Neuronal stem cell (in vitro differentiated cells): ENCODE measurements around the gene CENATAC.

Experiments
- DNase-seq: peaks from one replicate; pipeline ENCODE4 v3.0.0-alpha.2; 2013; ENCODE audit warnings: low spot score
- H2AFZ ChIP-seq: one replicate; pipeline ENCODE4 v1.6.1; 2013; ENCODE audit warnings: mild to moderate bottlenecking, low read length, inconsistent platforms
- H2AK5ac ChIP-seq: 2 replicates; pipeline ENCODE4 v1.6.1; 2013; ENCODE audit warnings: low read depth, mild to moderate bottlenecking, inconsistent platforms, low read length, moderate library complexity, mixed read lengths
- H2BK120ac ChIP-seq: 2 replicates; pipeline ENCODE4 v1.6.1; 2013; ENCODE audit warnings: low read depth, mild to moderate bottlenecking, inconsistent platforms, low read length, moderate library complexity, mixed read lengths
- H2BK12ac ChIP-seq: one replicate; pipeline ENCODE4 v1.6.1; 2013; ENCODE audit warnings: low read length, inconsistent platforms
- H2BK15ac ChIP-seq: 2 replicates; pipeline ENCODE4 v1.6.1; 2013; ENCODE audit warnings: mild to moderate bottlenecking, low read length, inconsistent platforms, mixed read lengths
- H2BK5ac ChIP-seq: one replicate; pipeline ENCODE4 v1.6.1; 2013; ENCODE audit warnings: inconsistent platforms, mild to moderate bottlenecking, low read length, moderate library complexity
- H3K14ac ChIP-seq: one replicate; pipeline ENCODE4 v1.6.1; 2013; ENCODE audit warnings: low read length, inconsistent platforms
- H3K18ac ChIP-seq: 2 replicates; pipeline ENCODE4 v1.6.1; 2013; ENCODE audit warnings: low read length, inconsistent platforms
- H3K23ac ChIP-seq: 2 replicates; pipeline ENCODE4 v1.6.1; 2013; ENCODE audit warnings: low read depth, mild to moderate bottlenecking, mixed read lengths, low read length, inconsistent platforms; ENCODE audit not compliant: poor library complexity
- H3K27ac ChIP-seq: replicated peaks from 3 replicates; pipeline ENCODE4 v1.5.1; 2013; ENCODE audit warnings: low read length, inconsistent platforms
- H3K27me3 ChIP-seq, 3 experiments: 2 replicates each; pipeline ENCODE4 v1.6.1; 2013; ENCODE audit warnings: low read length in 3 of 3, mild to moderate bottlenecking in 2 of 3, inconsistent platforms in 1 of 3, low read depth in 1 of 3, mixed read lengths in 1 of 3, moderate library complexity in 1 of 3; ENCODE audit not compliant: control insufficient read depth in 3 of 3, insufficient read depth in 3 of 3
- H3K36me3 ChIP-seq, 2 donors: replicated peaks in 1 of 2; 2 replicates each; pipeline ENCODE4 v1.6.1; 2013; ENCODE audit warnings: low read length in 2 of 2; ENCODE audit not compliant: control insufficient read depth in 2 of 2, insufficient read depth in 2 of 2
- H3K4ac ChIP-seq: 2 replicates; pipeline ENCODE4 v1.6.1; 2013; ENCODE audit warnings: inconsistent platforms, mild to moderate bottlenecking, low read length, moderate library complexity
- H3K4me1 ChIP-seq, 2 donors: 1 replicate in 1 of 2; 2 replicates in 1 of 2; pipeline ENCODE4 v1.6.1; 2013; ENCODE audit warnings: low read length in 2 of 2, low read depth in 1 of 2; ENCODE audit not compliant: control insufficient read depth in 2 of 2, insufficient read depth in 1 of 2
- H3K4me2 ChIP-seq: one replicate; pipeline ENCODE4 v1.6.1; 2013; ENCODE audit warnings: mild to moderate bottlenecking, low read length, inconsistent platforms; ENCODE audit not compliant: insufficient read depth, poor library complexity, severe bottlenecking
- H3K4me3 ChIP-seq, 2 donors: 2 replicates each; pipeline ENCODE4 v1.5.1; 2013; ENCODE audit warnings: low read length in 2 of 2, mild to moderate bottlenecking in 2 of 2, inconsistent platforms in 1 of 2, moderate library complexity in 1 of 2
- H3K79me1 ChIP-seq: one replicate; pipeline ENCODE4 v1.6.1; 2013; ENCODE audit warnings: low read depth, mild to moderate bottlenecking, inconsistent platforms, low read length, moderate library complexity
- H3K9ac ChIP-seq: one replicate; pipeline ENCODE4 v1.6.1; 2013; ENCODE audit warnings: mild to moderate bottlenecking, low read depth, low read length, inconsistent platforms; ENCODE audit not compliant: poor library complexity
- H3K9me3 ChIP-seq, 2 donors: replicated peaks in 1 of 2; 2 replicates each; pipeline versions ENCODE3 to v1.6.1; 2013; ENCODE audit warnings: low read length in 2 of 2, mild to moderate bottlenecking in 2 of 2, inconsistent platforms in 1 of 2, low read depth in 1 of 2, mixed read lengths in 1 of 2, moderate library complexity in 1 of 2; ENCODE audit not compliant: control insufficient read depth in 2 of 2, insufficient read depth in 1 of 2
- H4K8ac ChIP-seq: one replicate; pipeline ENCODE4 v1.6.1; 2013; ENCODE audit warnings: low read depth, mild to moderate bottlenecking, inconsistent platforms, low read length, moderate library complexity
- H4K91ac ChIP-seq: one replicate; pipeline ENCODE4 v1.6.1; 2013; ENCODE audit warnings: low read length, low read depth, mild to moderate bottlenecking, inconsistent platforms; ENCODE audit not compliant: poor library complexity
- WGBS, 2 donors: extraction: QIAGEN DNeasy Blood & Tissue Kit; methylation state at CpG; one replicate each; pipeline ENCODE4 v1.1.7; 2013; ENCODE audit warnings: missing lambda C conversion rate in 2 of 2, mixed read lengths in 1 of 2; ENCODE audit not compliant: insufficient read length in 2 of 2, insufficient replicate concordance in 1 of 2; ENCODE audit errors: extremely low coverage in 2 of 2; 5-methylcytosine and 5-hydroxymethylcytosine counted together

The CENATAC gene

GRCh38 chr11:119047205-119047604 lies 49.3 kb downstream of the CENATAC start:
- DNase-seq: no peak
- H4K8ac ChIP-seq: no peak overlapping the region
- H2BK5ac ChIP-seq: no peak overlapping the region
- no peak overlapping the region for H3K4me2 ChIP-seq
- peaks cover 60 to 79% of the 10 kb centered on the region in 2 donors for H3K36me3 ChIP-seq
- H4K91ac ChIP-seq: no peak overlapping the region
- no peak overlapping the region for H2BK15ac ChIP-seq
- peaks cover 4% of the 10 kb centered on the region for H3K79me1 ChIP-seq
- H3K27me3 ChIP-seq: no peaks in the 10 kb centered on the region
- H3K23ac ChIP-seq: no peak overlapping the region
- no peak overlapping the region for H2BK120ac ChIP-seq
- H2BK12ac ChIP-seq: no peak overlapping the region
- H3K27ac ChIP-seq: no peak overlapping the region
- H2AFZ ChIP-seq: no peak overlapping the region
- no peak overlapping the region for H2AK5ac ChIP-seq
- H3K4ac ChIP-seq: no peak overlapping the region
- H3K4me1 ChIP-seq: no peaks in the 10 kb centered on the region
- H3K14ac ChIP-seq: no peak overlapping the region
- H3K4me3 ChIP-seq: no peak overlapping the region
- H3K18ac ChIP-seq: no peak overlapping the region
- H3K9me3 ChIP-seq: no peaks in the 10 kb centered on the region
- no peak overlapping the region for H3K9ac ChIP-seq
- no CpG with 5 or more reads among the region's 6 CpGs for WGBS, 2 donors

- H2BK120ac ChIP-seq: no peak overlapping the region
- H2BK5ac ChIP-seq: no peak overlapping the region
- DNase-seq: no peak
- H2BK12ac ChIP-seq: no peak overlapping the region
- H3K4ac ChIP-seq: no peak overlapping the region
- no peak overlapping the region for H3K4me2 ChIP-seq
- no peak overlapping the region for H3K4me3 ChIP-seq
- H3K36me3 ChIP-seq: peaks cover 70 to 93% of the 10 kb centered on the region in 2 donors
- H3K14ac ChIP-seq: no peak overlapping the region
- H3K18ac ChIP-seq: no peak overlapping the region
- WGBS, 2 donors: no CpG with 5 or more reads among the region's 9 CpGs
- no peak overlapping the region for H2AFZ ChIP-seq
- no peaks in the 10 kb centered on the region for H3K27me3 ChIP-seq
- H3K27ac ChIP-seq: no peak overlapping the region
- H4K91ac ChIP-seq: no peak overlapping the region
- H3K9ac ChIP-seq: no peak overlapping the region
- H3K9me3 ChIP-seq: no peaks in the 10 kb centered on the region
- no peak overlapping the region for H4K8ac ChIP-seq
- H2AK5ac ChIP-seq: no peak overlapping the region
- H2BK15ac ChIP-seq: no peak overlapping the region
- no peaks in the 10 kb centered on the region for H3K4me1 ChIP-seq
- H3K23ac ChIP-seq: no peak overlapping the region
- peaks cover 4% of the 10 kb centered on the region for H3K79me1 ChIP-seq
Measured at GRCh38 chr11:119048644-119049043, 50.7 kb downstream of the CENATAC start.

- WGBS, 2 donors: no CpG with 5 or more reads among the region's 7 CpGs
- Histone ChIP-seq H3K9me3 (no peaks in the 10 kb centered on the region), H2AFZ (no peak overlapping the region), H3K14ac (no peak overlapping the region), H3K4me2 (no peak overlapping the region), H3K4me3 (no peak overlapping the region), H3K23ac (no peak overlapping the region), H4K91ac (no peak overlapping the region), H3K4ac (no peak overlapping the region), H3K27ac (no peak overlapping the region), H3K9ac (no peak overlapping the region), H2BK120ac (no peak overlapping the region), H2AK5ac (no peak overlapping the region), H3K36me3 (peaks cover 74 to 98% of the 10 kb centered on the region in 2 donors), H3K4me1 (no peaks in the 10 kb centered on the region), H2BK5ac (no peak overlapping the region), H3K79me1 (peaks cover 6% of the 10 kb centered on the region), H3K18ac (no peak overlapping the region), H4K8ac (no peak overlapping the region), H3K27me3 (no peaks in the 10 kb centered on the region), H2BK12ac (no peak overlapping the region), H2BK15ac (no peak overlapping the region)
- no peak for DNase-seq
Measured at GRCh38 chr11:119049081-119049480, 51.1 kb downstream of the CENATAC start.

GRCh38 chr11:119051440-119052162 lies 53.7 kb downstream of the CENATAC start:
- Histone ChIP-seq H3K27ac (no peak overlapping the region), H3K27me3 (no peaks in the 10 kb centered on the region), H3K9me3 (no peaks in the 10 kb centered on the region), H2BK15ac (no peak overlapping the region), H3K14ac (no peak overlapping the region), H3K4ac (no peak overlapping the region), H3K4me1 (peaks cover 2 to 5% of the 10 kb centered on the region in 2 donors), H2AFZ (no peak overlapping the region), H2BK12ac (no peak overlapping the region), H3K9ac (no peak overlapping the region), H2BK5ac (no peak overlapping the region), H3K4me3 (peak overlapping the region in 1 of 2 donors; percentile 26), H3K79me1 (peaks cover 27% of the 10 kb centered on the region), H3K18ac (no peak overlapping the region), H3K36me3 (peaks cover 74 to 91% of the 10 kb centered on the region in 2 donors), H3K4me2 (no peak overlapping the region), H3K23ac (peak overlapping the region; percentile 26), H2BK120ac (no peak overlapping the region), H2AK5ac (no peak overlapping the region), H4K91ac (no peak overlapping the region), H4K8ac (peak overlapping the region; percentile 26)
- WGBS, 2 donors: no CpG with 5 or more reads among the region's 17 CpGs
- DNase-seq: no peak
